HL-60 (cell line): ENCODE data around the gene NEBL.

Experiments
- DNase-seq, 2 experiments: peaks; one replicate each; pipeline ENCODE4 v3.0.0-alpha.2; 2010 to 2020; ENCODE audit warnings: low read depth in 1 of 2, low spot score in 1 of 2
- H3K27ac ChIP-seq: fragments of 250-450 bp; sonication (Bioruptor Pico); replicated peaks from 2 replicates; pipeline ENCODE4 v1.5.1; 2020; ENCODE audit warnings: mild to moderate bottlenecking, moderate library complexity
- H3K27me3 ChIP-seq: fragments of 250-450 bp; sonication (Bioruptor Pico); 2 replicates; pipeline ENCODE4 v1.5.1; 2021; ENCODE audit warnings: mild to moderate bottlenecking, moderate library complexity; ENCODE audit not compliant: insufficient read depth, poor library complexity, severe bottlenecking
- H3K4me3 ChIP-seq: replicated peaks from 2 replicates; pipeline ENCODE4 v1.5.1; 2011; ENCODE audit warnings: mild to moderate bottlenecking, control low read depth, low read length; ENCODE audit not compliant: insufficient read depth
- GABPA ChIP-seq: IDR thresholded peaks from 2 replicates; pipeline ENCODE4 v1.6.1; 2012; ENCODE audit warnings: low read depth
- POLR2AphosphoS5 ChIP-seq: IDR thresholded peaks from 2 replicates; pipeline ENCODE4 v1.6.1; 2012; ENCODE audit warnings: low read depth
- SPI1 ChIP-seq: IDR thresholded peaks from 2 replicates; pipeline ENCODE4 v1.6.1; 2012; ENCODE audit warnings: low read depth, mild to moderate bottlenecking, borderline replicate concordance
- TF ChIP-seq, protein P1 (sequence below): IDR thresholded peaks from 2 replicates; pipeline ENCODE4 v1.6.1; 2012; ENCODE audit warnings: low read depth; ENCODE audit not compliant: insufficient replicate concordance
- TF ChIP-seq, protein P2 (sequence below): IDR thresholded peaks from one replicate; pipeline ENCODE4 v1.5.1; 2011; ENCODE audit warnings: low read length, control low read depth, inconsistent platforms; ENCODE audit not compliant: insufficient read depth

NEBL gene

DNA sequence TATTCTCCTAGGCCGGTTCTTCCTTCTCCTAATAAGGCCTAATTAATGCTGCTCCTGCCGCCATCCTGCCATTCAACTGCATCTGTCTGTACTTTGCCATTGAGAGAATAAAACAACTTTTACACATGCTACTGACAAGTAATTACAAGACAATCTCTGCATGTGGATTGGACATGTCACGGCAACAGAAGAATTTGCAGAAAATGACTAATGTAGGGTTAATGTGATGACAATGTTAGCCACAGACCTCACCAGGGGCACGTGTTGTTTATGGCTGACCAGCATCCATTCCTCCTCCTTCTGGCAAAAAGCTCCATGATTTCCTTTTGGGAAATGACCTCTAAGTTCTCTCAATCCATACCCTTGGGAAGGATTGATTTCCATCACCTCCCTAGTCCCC, 58.0 kb downstream of the NEBL start:
- Histone ChIP-seq H3K27me3 (no peaks in the 10 kb centered on the region), H3K27ac (no peak overlapping the region), H3K4me3 (no peak overlapping the region)
- no peak for DNase-seq
- TF ChIP-seq, protein P1, sequence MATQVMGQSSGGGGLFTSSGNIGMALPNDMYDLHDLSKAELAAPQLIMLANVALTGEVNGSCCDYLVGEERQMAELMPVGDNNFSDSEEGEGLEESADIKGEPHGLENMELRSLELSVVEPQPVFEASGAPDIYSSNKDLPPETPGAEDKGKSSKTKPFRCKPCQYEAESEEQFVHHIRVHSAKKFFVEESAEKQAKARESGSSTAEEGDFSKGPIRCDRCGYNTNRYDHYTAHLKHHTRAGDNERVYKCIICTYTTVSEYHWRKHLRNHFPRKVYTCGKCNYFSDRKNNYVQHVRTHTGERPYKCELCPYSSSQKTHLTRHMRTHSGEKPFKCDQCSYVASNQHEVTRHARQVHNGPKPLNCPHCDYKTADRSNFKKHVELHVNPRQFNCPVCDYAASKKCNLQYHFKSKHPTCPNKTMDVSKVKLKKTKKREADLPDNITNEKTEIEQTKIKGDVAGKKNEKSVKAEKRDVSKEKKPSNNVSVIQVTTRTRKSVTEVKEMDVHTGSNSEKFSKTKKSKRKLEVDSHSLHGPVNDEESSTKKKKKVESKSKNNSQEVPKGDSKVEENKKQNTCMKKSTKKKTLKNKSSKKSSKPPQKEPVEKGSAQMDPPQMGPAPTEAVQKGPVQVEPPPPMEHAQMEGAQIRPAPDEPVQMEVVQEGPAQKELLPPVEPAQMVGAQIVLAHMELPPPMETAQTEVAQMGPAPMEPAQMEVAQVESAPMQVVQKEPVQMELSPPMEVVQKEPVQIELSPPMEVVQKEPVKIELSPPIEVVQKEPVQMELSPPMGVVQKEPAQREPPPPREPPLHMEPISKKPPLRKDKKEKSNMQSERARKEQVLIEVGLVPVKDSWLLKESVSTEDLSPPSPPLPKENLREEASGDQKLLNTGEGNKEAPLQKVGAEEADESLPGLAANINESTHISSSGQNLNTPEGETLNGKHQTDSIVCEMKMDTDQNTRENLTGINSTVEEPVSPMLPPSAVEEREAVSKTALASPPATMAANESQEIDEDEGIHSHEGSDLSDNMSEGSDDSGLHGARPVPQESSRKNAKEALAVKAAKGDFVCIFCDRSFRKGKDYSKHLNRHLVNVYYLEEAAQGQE: no peak
- TF ChIP-seq POLR2AphosphoS5: no peak
- no peak for TF ChIP-seq SPI1
- TF ChIP-seq GABPA: no peak
- TF ChIP-seq, protein P2, sequence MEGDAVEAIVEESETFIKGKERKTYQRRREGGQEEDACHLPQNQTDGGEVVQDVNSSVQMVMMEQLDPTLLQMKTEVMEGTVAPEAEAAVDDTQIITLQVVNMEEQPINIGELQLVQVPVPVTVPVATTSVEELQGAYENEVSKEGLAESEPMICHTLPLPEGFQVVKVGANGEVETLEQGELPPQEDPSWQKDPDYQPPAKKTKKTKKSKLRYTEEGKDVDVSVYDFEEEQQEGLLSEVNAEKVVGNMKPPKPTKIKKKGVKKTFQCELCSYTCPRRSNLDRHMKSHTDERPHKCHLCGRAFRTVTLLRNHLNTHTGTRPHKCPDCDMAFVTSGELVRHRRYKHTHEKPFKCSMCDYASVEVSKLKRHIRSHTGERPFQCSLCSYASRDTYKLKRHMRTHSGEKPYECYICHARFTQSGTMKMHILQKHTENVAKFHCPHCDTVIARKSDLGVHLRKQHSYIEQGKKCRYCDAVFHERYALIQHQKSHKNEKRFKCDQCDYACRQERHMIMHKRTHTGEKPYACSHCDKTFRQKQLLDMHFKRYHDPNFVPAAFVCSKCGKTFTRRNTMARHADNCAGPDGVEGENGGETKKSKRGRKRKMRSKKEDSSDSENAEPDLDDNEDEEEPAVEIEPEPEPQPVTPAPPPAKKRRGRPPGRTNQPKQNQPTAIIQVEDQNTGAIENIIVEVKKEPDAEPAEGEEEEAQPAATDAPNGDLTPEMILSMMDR: no peak

DNA sequence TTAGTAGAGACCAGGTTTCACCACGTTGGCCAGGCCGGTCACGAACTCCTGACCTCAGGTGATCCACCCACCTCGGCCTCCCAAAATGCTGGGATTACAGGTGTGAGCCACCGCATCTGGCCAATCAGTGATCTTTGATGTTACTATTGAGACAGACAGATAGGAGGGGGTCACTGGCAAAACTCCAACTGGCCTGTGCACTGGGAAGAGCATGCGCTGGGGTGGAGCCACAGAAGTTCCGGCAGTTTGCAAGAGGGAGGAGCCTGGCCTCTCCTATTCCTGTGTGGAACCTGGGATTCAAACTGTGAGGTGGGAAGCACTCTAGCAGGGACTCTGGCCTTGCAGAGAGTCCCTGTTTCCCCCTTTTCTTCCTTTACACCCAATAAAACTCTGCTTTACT, 60.7 kb downstream of the NEBL start:
- DNase-seq: no peak
- H3K27ac ChIP-seq: no peak overlapping the region
- no peak overlapping the region for H3K4me3 ChIP-seq
- H3K27me3 ChIP-seq: no peaks in the 10 kb centered on the region
- no peak for TF ChIP-seq GABPA
- TF ChIP-seq POLR2AphosphoS5: no peak
- no peak for TF ChIP-seq SPI1
- TF ChIP-seq, protein P2: no peak
- TF ChIP-seq, protein P1: no peak

DNA sequence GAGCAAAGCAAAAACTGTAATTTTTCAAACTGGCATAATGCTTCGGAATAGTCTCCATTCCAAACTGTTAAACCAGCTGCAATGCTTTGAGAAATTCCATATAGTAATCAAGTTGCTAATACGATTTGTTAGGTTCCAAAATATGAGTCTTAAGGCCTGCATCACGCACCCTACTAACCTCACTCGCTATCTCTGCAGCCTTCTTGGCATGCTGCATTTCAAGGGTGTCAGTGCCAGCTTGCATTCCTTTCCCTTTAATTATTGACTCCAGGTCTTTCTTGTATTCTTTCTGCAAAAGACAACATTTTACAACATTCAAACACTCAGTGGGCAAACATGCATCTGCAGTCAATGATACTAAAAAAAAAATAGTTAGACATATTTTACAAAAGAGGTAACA, 61.8 kb downstream of the NEBL start:
- DNase-seq: no peak
- no peaks in the 10 kb centered on the region for H3K27me3 ChIP-seq
- TF ChIP-seq, protein P2: no peak
- TF ChIP-seq GABPA (no peak), POLR2AphosphoS5 (no peak), SPI1 (no peak)
- TF ChIP-seq, protein P1: no peak
- H3K27ac ChIP-seq: no peak overlapping the region
- H3K4me3 ChIP-seq: no peak overlapping the region
